Skin epidermis (tissue), 12 donors: ENCODE results near the gene PFKP.
A peak's percentile ranks its signal among the peaks of the same experiment; 100 is the strongest.

Source experiments
- H3K27ac ChIP-seq, 21 experiments: fragments of 200-600 bp; sonication (generic) in 11 of 21; one replicate each; pipeline ENCODE4 v1.5.0; 2020; ENCODE audit warnings: mild to moderate bottlenecking in 3 of 21, inconsistent platforms in 2 of 21, moderate library complexity in 2 of 21
- H3K4me3 ChIP-seq, 7 experiments: fragments of 200-600 bp; sonication (generic) in 2 of 7; one replicate each; pipeline ENCODE4 v1.5.0; 2020; ENCODE audit warnings: inconsistent platforms in 2 of 7, mild to moderate bottlenecking in 2 of 7, moderate library complexity in 1 of 7

PFKP gene

GRCh38 chr10:3126741-3127346 is 59.5 kb downstream of the PFKP start:
- Histone ChIP-seq H3K27ac (no peak overlapping the region), H3K4me3 (no peak overlapping the region)

DNA sequence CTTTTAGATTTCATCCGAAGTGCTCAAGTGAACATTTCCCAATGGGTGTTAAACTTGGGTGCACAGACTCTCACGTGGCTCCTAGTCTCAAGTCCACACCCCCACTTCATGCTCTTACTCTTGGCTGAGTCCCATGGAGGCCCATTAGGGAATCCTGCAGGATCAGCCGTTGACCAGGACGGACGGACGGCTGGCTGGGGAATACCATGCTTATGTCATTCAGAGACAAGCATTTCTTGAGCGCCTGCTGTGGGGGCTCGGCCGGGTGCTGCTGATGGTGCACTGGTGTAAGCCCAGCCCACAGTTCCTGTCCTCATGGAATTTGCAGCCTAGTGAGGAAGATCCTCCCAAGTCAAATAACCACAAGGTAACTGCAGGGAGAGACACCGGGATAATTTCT is 60.6 kb downstream of the PFKP start:
- Histone ChIP-seq H3K27ac (no peak overlapping the region), H3K4me3 (no peak overlapping the region)

- Histone ChIP-seq H3K27ac (no peak overlapping the region), H3K4me3 (no peak overlapping the region)
These were observed 61.2 kb downstream of the PFKP start for GRCh38 chr10:3128379-3129130.

- H3K4me3 ChIP-seq, result no peak overlapping the region
- H3K27ac ChIP-seq, result no peak overlapping the region
These were observed 62.4 kb downstream of the PFKP start for GRCh38 chr10:3129581-3130340.

DNA sequence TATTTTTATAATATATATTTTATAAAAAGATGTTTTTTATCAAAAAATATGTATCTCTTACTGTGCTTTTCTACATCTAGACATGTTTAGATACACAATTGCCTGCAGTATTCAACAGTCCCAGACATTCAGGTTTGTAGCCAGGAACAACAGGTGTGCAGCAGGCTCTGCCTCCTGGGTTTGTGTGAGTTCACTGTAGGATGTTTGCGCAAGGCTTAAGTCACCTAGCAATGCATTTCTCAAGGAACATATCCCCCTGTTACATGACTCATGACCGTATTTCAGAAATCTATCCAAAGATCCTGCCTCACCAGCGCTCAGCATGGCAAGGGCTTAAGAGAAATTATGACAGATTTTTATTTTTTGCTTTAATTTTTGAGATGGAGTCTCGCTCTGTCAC is 63.8 kb downstream of the PFKP start:
- Histone ChIP-seq H3K27ac (no peak overlapping the region), H3K4me3 (no peak overlapping the region)

DNA sequence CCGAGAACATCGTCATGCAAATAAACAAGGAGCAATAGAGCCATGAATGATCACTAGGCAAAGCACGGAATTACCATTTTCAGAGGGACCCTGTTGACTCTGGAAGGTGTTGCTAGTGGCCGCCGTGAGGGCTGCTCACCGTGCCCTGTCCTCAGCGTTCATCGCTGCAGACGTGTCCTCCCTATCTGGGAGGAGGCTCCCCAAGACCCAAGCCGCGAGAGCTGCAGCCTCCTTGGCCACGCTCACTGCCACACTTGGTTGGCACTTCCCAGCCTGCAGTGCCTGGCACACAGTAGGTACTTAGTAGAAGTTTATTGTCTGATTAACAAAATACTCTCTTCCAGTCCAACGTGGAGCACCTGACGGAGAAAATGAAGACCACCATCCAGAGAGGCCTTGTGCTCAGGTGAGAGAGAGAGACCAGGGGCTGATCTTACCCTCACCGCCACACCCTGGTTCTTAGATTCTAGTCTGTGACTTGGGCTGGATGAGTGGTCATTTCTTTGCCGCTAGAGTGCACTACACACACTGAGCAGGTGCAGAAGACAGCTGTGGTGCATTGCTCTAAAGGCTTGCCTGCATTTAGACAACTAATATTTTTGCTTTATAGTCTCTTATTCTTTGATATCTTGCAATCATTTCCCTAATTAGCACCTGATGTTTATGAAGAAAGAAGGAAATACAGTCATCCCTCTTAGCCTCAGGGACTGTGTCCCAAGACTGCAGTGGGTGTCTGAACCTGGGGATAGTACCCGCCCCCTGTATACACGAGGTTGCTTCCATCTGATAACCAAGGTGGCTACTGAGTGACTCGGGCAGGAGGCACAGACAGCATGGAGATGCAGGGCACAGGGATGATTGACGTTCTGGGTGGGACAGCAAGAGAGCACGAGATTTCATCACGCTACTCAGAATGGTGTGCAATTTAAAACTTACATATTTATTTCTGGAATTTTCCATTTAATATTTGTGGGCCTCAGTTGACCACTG is 65.0 kb downstream of the PFKP start:
- Histone ChIP-seq H3K27ac (no peak overlapping the region), H3K4me3 (no peak overlapping the region)

GRCh38 chr10:3133948-3134347 is 66.6 kb downstream of the PFKP start:
- no peak overlapping the region for H3K4me3 ChIP-seq
- H3K27ac ChIP-seq, result no peak overlapping the region

- Histone ChIP-seq H3K27ac (no peak overlapping the region), H3K4me3 (no peak overlapping the region)
These were observed 67.7 kb downstream of the PFKP start for GRCh38 chr10:3135006-3135405.

DNA sequence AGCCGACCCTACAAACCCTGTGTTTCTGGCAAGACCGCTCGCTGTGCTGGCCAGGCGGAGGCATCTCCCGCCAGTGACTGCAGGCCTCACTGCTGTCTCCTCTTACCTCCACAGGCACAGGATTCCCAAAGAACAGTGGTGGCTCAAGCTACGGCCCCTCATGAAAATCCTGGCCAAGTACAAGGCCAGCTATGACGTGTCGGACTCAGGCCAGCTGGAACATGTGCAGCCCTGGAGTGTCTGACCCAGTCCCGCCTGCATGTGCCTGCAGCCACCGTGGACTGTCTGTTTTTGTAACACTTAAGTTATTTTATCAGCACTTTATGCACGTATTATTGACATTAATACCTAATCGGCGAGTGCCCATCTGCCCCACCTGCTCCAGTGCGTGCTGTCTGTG is 69.0 kb downstream of the PFKP start:
- Histone ChIP-seq H3K27ac (no peak overlapping the region), H3K4me3 (no peak overlapping the region)

- H3K27ac ChIP-seq, result no peak overlapping the region
- no peak overlapping the region for H3K4me3 ChIP-seq
These were observed 69.6 kb downstream of the PFKP start for GRCh38 chr10:3136763-3137611.

GRCh38 chr10:3137958-3138726 is 70.8 kb downstream of the PFKP start:
- no peak overlapping the region for H3K4me3 ChIP-seq
- peak overlapping the region in 1 of 21 experiments; percentile 6 for H3K27ac ChIP-seq

DNA sequence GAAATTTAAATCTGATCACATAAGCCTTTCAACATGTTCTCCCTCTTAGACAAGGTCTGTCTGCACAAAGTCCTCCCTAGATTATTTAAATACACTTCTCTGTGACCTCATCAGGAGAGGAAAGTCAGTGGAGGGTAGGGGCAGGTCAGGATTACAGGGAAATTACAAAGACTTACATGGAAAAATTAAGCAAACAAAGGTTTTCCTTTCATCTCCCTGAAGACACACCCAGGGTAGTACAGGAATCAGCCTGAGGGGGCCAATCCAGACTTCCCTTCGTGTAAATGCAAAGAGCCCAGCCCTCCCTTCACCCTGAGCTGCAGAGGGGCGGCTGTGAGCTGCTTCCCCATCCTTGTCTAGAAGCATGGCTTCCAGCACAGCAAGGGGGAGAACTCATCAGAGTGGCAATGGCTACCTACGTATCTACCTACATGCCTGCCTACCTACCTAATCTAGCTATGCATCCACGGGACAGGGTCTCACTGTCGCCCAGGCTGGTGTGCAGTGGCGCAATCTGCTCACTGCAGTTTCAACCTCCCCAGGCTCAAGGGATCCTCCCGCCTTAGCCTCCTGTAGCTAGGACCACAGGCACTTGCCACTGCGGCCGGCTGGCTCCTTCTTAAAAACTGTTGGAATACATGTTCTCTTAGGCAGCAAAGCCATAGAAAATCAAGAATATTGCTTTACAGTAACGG is 72.0 kb downstream of the PFKP start:
- no peak overlapping the region for H3K4me3 ChIP-seq
- H3K27ac ChIP-seq, result no peak overlapping the region

- Histone ChIP-seq H3K4me3 (no peak overlapping the region), H3K27ac (no peak overlapping the region)
These were observed 72.9 kb downstream of the PFKP start for GRCh38 chr10:3140280-3140679.

DNA sequence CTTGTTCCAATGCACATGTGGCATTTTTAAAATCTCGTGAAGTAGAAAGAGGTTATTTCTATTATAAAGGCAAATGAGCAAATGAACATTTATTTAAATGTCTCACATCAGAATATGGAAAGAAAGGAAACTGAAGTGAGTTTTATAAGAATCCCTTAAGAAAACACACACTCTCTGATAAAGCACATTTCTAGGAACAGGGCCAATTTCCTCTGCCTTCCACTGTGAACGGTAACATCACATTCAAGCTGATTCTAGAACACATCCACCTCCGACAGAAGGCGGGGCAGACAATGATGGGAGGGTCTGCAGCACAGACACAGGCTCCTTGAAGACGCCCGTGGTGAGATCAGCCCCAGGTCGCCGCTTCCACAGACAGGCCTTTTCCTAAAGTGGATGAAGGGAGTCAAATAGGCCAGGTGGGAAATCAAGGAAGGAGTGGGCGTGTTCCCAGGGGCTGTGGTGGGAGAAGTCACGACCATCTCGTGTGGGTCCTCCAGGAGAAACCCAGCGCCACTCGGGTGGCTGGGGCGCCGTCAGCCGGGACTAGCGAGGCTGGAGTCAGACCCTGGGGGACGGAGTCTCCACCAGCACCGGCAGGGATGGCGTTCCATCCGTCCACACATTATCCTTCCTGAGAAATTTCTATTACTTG is 74.1 kb downstream of the PFKP start:
- Histone ChIP-seq H3K27ac (no peak overlapping the region), H3K4me3 (no peak overlapping the region)

- no peak overlapping the region for H3K27ac ChIP-seq
These were observed 75.0 kb downstream of the PFKP start for GRCh38 chr10:3142146-3142875.

DNA sequence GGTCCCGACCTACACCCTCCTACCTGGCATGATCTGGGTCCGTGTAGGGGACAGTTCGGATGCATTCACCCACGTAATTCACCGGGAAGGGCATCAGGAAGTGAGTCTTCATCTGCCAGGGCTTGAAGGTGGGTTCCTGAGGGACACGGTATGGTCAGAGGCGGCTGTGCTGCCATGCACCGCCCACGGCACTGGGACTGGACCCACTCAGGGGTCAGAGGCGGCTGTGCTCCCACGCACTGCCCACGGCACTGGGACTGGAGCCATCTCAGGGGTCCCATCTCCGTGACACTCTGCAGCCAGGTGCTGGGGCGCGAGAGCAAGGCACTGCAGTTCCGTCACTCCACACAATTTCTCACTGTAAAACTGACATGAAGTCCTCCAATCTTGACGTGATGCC is 76.0 kb downstream of the PFKP start:
- no peak overlapping the region for H3K4me3 ChIP-seq
- no peak overlapping the region for H3K27ac ChIP-seq

More at GRCh38 chr10:3142146-3142875, 75.0 kb downstream of the PFKP start:
- no peak overlapping the region for H3K4me3 ChIP-seq
